H54 (cell line): ENCODE measurements around the gene SDC4.
A peak's percentile ranks its signal among the peaks of the same experiment; 100 is the strongest.

Experiments
- DNase-seq: peaks from one replicate; pipeline ENCODE4 v3.0.0; 2011; ENCODE audit warnings: low spot score, mixed read lengths; ENCODE audit not compliant: insufficient read length
- FAIRE-seq: peaks from 3 replicates; lab custom pipeline; 2011; peaks lifted over from hg19 to GRCh38; lab: Jason Lieb, UNC
- POLR2A ChIP-seq: IDR thresholded peaks from 2 replicates; pipeline ENCODE4 v1.6.1; 2011; ENCODE audit warnings: low read depth, mild to moderate bottlenecking, low read length

Gene SDC4, protein sequence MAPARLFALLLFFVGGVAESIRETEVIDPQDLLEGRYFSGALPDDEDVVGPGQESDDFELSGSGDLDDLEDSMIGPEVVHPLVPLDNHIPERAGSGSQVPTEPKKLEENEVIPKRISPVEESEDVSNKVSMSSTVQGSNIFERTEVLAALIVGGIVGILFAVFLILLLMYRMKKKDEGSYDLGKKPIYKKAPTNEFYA

DNA sequence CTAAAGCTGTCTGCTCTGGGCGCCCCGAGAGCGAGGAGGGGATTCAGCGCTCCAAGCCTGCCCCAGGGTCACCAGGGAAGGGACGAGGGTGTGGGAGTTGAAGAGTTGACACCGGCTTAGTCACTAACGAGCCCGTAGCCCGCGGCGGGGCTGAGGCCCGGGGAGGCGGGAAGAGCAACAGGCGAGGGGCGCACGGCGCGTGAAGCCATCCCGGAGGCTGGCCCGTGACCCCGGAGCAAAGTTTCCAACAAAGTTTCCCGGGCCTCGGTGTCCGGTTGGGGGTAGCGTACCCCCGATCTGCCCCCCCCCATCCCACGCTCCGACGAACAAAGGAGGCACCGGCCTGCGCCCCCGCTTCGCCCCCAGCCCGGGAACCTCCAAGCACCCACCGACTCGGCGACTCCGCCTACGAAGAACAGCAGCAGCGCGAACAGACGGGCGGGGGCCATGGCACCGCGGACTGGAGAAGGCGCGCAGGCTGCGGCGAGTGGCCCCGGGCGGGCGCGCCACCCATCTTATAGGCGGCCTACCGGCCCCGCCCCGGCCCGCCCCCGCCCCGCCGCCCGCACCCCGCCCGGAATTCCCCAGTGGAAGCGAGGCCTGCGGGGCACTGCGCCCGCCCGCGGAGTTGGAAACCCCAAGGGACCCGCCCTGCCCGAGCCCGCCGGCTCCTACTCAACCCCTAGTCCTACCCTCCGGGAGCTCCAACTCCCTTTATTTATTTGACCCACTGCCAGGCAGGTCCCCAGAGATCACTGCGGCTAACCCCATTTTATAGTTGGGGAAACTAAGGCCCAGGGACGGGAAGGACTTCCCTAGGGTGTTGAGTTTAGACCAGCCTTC, at the start of gene SDC4:
TSS of gene SDC4 (minus strand) at position 489 of the 843 bp plus-strand sequence. CDS start at position 449, 40 bp downstream.
- peak; percentile 100 for TF ChIP-seq POLR2A
- DNase-seq (peak; percentile 61), FAIRE-seq (no peak)

DNA sequence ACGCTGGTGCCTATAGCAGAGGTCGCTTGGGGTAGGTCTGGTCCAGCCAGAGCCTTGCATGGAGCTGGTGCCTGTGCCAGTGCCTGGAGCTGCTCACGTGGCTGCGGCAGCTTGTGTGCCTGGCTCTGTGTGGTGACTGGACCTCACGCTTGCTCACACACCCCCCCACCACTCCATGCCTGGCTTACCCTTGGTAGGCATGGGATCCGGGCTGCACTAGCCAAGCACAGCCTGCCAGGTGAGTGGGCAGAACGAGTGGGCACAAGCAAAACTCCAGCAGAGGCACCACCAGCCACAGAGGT, 46.8 kb upstream of the SDC4 start:
- DNase-seq (no peak), FAIRE-seq (no peak)
- 0 out of 2 replicates have a peak, but pooled peaks have one; percentile 3 for TF ChIP-seq POLR2A

DNA sequence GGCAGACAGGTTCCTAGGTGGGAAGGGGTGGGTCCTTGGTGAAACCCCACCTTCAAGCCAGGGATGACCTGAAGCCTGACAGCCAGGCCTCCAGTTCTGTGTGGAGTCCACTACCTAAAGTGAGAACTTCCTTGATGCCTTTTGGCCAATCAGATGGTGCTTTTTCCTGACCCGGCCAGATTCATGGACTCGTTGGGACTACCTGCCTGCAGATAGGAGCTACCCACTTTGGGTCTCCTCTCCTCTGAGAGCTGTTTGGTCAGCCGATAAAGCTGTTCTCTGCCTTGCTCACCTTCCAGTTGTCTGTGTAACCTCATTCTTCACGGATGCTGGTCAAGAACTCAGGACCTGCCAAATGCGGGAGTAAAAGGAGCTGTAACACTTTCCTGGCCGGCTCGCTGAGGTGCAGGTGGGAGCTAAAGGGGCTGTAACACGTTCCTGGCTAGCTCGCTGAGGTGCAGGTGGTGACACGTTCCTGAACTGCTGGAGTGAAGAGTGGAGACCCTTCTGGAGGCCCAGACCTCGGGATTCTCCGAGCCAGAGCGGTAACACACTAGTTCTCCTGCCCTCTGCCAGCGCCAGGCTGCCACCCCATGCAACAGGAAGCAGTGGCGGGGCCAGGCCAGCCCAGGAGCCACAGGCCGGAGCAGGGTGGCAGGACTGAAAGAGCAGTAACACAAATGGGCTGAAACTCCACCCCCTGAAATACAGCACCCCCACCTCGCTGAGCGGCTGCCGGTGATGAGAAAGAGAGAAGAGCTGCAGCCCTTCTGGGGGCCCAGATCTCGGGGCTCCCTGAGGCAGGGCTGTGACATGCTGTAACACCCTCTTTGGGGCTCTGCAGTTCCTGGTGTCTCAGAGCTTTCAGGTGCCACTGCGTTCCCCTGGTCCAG, 46.2 kb upstream of the SDC4 start:
- FAIRE-seq (no peak), DNase-seq (no peak)
- TF ChIP-seq POLR2A = no peak

DNA sequence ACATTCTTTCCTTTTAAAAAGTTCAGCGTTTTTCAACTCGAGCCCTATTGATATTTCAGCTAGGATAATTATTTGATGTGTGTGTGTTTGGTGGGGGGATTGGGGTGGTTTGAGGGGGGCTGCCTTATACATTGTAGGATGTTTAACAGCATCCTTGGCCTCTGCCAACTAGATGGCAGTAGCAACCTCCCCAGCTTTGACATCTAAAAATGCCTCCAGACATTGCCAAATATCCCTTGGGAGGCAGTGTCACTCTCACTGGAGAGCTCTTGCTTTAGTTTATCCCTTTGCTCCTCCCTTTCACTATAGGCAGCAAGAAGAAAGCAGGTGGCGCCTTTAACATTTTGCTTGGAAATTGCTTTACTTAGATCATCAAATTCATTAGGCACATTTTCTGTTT, 44.5 kb upstream of the SDC4 start:
- DNase-seq (no peak), FAIRE-seq (no peak)
- no peak for TF ChIP-seq POLR2A

DNA sequence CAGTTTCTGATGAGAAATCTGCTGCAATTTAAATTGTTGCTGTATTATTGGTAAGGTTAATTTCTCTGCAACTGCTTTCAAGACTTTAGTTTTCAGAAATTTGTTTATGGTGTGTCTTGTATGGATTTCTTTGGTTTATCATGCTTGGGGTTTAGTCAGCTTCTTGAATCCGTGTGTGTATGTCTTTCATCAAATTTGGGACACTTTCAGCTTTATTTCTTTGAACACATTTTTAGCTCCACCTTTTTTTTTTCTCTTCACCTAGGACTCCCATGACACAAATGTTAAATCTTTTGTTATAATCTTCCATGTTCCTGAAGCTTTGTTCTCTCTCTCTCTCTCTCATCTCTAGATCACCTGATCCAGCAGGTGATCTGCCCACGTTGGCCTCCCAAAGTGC, 43.3 kb upstream of the SDC4 start:
- DNase-seq (no peak), FAIRE-seq (no peak)
- no peak for TF ChIP-seq POLR2A

DNA sequence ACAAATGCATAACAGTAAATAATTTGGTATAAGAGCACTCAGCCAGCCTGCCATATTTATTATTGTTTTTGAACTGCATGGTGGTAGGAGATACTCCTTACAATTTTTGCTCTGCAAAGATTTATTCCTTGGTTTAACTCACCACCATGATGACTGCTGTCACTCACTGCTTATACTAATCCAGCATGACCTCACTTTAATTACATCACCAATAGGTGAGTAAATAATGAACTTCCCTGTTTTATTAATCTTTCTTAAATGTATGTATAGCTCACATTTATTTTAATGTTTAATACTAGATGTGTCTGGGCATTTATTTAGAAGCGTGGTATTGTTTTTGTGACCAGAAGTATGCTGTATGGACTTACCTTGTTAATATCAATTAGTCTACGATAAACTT, 42.7 kb upstream of the SDC4 start:
- no peak for TF ChIP-seq POLR2A
- FAIRE-seq (no peak), DNase-seq (no peak)

DNA sequence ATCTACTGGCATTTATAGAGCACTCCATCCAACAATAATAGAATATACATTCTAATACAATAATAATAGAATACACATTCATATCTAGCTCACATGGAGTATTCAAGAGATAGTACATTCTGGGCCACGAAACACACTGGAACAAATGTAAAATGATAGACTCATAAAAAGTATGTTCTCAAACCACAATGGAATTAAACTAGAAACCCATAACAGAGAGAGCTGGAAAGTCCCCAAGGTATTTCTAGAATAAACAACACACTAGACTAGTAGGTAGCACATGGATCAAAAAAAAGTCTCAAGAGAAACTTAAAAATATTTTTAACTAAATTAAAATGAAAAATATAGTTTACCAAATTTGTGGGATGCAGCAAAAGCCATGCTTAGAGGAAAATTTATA, 39.0 kb upstream of the SDC4 start:
- FAIRE-seq (no peak), DNase-seq (no peak)

DNA sequence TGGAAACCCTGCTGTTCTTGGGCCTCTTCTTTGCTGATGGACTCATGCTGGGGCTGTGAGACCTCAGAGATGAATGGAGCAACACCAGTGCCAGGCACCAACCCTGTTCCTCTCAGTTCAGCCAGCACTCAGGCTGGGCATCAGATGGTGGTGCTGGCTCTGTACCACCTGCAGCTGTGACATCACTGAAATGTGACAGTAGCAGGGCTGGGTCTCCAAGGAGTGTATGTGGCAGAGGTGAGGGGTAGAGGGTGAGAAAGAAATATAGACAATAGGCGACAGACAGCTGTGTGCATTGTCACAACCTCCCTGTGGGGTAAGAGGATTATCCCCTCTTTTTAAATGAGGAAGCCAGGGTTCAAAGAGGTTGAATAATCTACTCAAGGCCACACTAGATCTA, 30.0 kb upstream of the SDC4 start, which contains the start of gene TP53TG5:
TSS of gene TP53TG5 (minus strand) at position 135 of the 400 bp plus-strand sequence. CDS start at position 46, 89 bp downstream.
- no peak for FAIRE-seq
- TF ChIP-seq POLR2A = no peak
- no peak for DNase-seq

More for the DNA sequence above, 39.0 kb upstream of the SDC4 start:
- no peak for TF ChIP-seq POLR2A

DNA sequence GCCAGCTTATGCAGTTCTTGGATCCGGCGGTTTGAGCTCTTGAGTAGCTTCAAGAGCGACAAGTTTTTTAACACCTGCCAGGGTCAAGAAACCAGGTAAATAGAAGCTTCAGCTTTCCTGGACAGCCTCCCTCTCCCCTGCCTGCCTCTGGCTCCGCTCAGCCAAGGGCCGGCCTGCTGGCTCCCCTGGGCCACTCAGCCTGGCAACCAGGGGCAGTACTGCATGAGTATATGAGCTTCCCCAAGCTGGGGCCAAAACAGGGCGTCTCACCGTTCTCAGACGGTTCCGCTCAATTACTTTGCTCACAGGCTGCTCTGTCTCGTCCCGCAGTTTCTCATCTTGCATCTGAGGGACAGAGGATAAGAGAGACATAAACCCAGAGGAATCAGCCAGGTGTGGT, 29.0 kb upstream of the SDC4 start:
- DNase-seq (no peak), FAIRE-seq (no peak)
- TF ChIP-seq POLR2A = no peak

DNA sequence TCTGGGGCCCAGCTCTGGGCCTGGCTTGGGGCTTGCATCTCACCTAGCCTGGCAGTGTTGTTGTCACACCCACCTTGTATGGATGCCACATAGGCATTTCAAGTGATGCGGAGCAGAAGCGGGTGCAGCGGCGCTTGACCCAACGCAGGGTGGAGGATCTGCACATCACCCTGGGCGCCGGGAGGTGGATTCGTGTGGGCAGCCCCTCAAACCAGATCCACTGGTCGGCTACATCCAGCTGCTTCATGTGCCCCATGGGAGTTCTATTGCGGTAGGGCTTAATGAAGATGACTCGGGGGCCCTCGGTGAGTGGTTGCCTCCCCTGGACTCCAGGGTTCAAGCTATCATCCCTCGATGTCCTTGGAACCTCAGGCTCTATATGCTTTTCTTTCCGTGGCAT, 26.7 kb upstream of the SDC4 start:
- no peak for DNase-seq
- no peak for TF ChIP-seq POLR2A
- FAIRE-seq = no peak

DNA sequence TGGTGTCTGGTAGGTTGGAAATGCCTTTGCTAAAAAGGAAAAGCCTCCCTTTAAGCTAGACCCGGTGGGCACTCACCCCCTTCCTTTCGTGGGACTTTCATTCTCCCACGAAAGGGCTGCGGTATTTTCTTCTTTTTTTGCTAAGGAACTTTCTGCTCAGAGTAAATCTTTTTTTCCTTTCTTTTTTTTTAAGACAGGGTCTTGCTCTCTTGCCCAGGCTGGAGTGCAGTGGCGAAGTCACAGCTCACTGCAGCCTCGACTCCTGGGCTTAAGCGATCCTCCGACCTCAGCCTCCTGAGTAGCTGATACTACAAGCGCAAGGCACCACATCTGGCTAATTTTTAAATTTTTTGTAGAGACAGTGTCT, 25.9 kb upstream of the SDC4 start:
- DNase-seq (no peak), FAIRE-seq (no peak)
- TF ChIP-seq POLR2A = no peak

DNA sequence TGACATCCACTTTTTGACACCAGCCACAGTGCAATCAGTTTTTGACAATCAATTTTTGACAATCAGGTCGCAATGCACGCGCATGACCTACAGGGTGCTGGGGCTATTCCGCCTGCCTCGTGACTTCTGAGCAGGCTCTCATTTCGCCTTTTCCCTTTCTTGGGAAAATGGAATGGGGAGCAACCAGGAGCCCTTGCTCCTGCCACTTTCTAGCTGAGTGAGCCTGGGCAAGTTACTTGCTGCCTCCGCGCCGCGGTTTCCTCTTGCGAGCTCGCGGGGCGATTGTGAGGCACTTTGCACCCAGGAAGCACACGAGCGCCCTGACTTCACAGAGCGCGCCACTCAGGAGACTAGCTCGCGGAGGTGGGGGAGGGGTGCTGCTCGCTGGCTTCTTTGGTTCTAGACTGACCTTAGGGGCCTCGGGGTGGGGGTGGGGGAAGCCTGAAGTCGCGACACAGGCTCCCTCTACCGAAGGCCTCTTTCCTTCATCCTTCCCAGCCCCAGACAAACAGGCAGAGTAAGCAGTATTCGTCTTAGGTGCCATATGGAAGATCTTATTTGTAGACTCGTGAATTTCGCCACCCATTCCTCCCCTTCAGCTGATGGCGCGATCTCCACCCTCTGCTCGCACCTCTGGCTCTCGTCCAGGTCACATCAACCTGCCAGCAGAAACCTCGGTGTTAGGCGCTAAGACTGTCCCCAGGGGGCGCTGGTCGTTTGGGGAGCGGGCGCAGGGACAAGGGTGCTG, 25.3 kb upstream of the SDC4 start:
- peak; percentile 42 for DNase-seq
- FAIRE-seq = no peak
- no peak for TF ChIP-seq POLR2A

DNA sequence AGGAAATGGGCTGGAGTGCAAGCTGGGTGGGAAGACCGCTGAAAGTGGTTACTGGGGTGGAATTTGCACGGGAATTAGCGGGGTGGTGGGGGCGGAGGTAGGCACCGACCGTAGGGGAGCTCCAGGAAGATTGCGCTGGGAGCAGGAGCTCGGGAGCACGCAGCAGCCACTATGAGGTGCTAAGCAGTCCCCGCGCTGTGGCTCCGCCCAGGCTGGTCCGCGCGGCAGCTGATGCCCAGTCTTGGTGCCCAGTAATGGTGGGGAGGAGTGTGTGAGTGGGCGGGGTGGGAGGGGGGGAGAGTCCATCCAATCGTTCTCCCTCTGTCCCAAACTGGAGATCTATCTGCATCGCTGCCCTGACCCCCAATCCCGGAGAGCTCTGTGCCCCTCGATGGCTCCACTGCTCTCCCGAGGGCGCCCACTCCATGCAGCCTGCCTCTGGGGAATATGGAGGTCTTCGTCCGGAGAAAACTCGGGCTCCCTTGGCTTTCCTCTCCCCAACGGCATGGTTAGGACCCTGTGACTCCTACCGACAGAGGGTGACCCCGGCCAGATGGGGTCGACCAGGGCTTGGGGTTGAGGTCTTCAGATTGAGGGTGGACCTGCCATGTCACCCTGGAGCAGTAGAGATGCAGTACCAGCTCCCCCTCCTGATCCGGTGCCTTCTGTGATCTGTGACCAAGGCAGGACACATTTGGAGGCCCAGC, 24.6 kb upstream of the SDC4 start:
- FAIRE-seq (no peak), DNase-seq (no peak)
- TF ChIP-seq POLR2A = no peak
